C4-2B (cell line): ENCODE measurements around the gene GGCX.

Source experiments
- H3K27ac ChIP-seq: fragments of 450-650 bp; 2 replicates; pipeline ENCODE4 v1.5.1; 2017
- ZFX ChIP-seq: fragments of 450-650 bp; IDR thresholded peaks from 2 replicates; pipeline ENCODE4 v1.6.1; 2017
- TF ChIP-seq, protein P1 (sequence below): fragments of 450-650 bp; conservative IDR thresholded peaks from 2 replicates; pipeline ENCODE4 v1.5.1; 2017; ENCODE audit warnings: mild to moderate bottlenecking

GGCX gene

DNA sequence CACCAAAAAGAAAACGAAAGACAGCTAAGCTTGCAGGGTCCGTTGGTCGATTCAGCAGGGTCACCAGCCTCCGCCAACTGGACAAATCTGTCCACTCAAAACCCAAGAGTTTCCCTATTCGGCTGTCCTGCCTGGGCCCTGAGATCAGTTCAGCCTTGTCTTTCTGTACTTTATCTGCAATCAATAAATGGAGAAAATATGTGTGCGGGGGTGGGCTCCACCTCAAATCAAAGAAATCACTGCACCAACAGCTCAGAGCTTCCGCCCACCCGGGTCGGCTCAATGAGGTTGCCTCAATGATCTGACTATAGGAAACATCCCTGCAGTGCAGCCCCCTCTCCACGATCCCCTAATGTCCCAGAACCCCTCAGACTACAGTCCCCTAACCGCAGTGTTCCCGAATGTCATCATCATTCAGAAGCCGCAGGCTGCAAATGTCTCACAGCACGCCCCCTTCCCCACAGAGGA is 447 bp downstream of the GGCX start:
- H3K27ac ChIP-seq = peak overlapping the region; percentile 84
- TF ChIP-seq, protein P1, sequence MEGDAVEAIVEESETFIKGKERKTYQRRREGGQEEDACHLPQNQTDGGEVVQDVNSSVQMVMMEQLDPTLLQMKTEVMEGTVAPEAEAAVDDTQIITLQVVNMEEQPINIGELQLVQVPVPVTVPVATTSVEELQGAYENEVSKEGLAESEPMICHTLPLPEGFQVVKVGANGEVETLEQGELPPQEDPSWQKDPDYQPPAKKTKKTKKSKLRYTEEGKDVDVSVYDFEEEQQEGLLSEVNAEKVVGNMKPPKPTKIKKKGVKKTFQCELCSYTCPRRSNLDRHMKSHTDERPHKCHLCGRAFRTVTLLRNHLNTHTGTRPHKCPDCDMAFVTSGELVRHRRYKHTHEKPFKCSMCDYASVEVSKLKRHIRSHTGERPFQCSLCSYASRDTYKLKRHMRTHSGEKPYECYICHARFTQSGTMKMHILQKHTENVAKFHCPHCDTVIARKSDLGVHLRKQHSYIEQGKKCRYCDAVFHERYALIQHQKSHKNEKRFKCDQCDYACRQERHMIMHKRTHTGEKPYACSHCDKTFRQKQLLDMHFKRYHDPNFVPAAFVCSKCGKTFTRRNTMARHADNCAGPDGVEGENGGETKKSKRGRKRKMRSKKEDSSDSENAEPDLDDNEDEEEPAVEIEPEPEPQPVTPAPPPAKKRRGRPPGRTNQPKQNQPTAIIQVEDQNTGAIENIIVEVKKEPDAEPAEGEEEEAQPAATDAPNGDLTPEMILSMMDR = no peak
- no peak for TF ChIP-seq ZFX

DNA sequence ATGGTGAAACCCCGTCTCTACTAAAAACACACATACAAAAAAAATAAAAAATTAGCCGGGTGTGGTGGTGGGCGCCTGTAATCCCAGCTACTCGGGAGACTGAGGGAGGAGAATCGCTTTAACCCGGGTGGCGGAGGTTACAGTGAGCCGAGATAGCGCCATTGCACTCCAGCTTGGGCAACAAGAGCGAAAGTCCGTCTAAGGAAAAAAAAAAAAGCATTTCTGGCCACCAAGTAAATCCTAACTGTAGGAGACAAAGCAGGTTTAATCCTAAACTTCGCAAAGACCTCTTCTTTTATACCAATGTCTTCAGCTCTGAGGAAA is 928 bp downstream of the GGCX start:
- peak overlapping the region; percentile 84 for H3K27ac ChIP-seq

DNA sequence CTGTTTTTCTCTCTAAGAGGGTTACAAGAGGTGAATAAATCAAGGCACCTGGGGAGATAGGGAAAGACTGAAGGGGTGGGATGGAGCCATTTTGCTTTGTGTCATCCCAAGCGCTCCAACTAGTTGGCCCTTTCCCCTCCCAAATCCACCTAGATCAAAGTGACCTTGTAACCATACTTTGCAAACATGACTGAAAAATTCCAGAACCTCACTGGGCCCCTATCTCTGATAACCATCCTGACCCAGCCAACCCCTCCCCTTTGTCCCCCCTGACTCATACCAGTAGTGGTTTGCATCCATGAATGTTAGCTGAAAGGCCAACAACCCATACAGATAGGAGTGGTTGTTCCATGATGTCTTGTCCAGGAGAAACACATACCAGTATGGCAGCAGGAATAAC is 3.1 kb downstream of the GGCX start:
- TF ChIP-seq, protein P1 = no peak
- no peak for TF ChIP-seq ZFX

DNA sequence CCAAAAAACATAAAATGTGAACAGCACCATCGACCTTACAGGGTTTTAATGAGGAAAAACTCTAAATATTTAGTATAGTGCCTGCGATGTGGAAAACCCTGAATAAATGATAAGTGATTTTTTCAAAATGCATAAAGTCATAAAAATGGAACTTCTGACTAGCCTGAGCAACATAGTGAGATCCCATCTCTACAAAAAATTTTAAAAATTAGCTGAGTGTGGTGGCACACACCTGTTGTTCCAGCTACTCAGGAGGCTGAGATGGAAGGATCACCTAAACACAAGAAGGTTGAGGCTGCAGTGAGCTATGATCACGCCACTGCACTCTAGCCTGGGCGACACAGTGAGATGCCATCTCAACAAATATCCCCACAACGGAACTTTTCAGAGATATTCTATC is 4.2 kb downstream of the GGCX start:
- H3K27ac ChIP-seq = no peak overlapping the region
- no peak for TF ChIP-seq ZFX
- TF ChIP-seq, protein P1 = no peak

More for the DNA sequence above, 3.1 kb downstream of the GGCX start:
- H3K27ac ChIP-seq = no peak overlapping the region

DNA sequence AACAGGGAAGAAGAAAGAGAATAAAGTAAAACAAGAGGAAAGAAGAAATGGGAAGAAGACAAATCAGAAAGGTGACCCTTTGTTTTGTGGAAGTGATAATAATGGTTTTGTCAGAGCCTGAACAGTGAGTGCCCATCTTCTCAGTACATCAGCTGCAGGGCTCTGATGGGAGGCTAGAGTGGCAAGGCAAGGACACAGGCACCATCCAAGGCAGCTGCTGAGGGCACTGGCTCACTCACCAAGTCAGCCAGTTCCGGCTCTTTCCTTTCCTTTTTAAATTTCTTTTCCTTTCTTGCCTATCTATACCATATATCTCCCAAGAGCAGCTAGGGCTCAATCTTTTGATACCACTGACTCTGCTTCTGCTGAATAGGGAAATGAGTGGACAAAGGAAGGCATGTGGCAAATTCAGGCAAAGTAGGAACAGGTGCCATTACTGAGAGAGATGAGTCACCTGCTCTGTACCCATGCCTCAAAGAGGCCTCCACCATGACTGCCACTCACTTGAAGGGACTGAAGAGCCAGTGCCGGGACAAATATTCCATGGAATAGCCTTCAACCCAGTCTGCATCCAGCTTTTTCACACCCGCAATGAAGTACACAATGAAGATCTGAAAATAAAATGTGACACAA is 6.2 kb downstream of the GGCX start:
- H3K27ac ChIP-seq = no peak overlapping the region
- TF ChIP-seq, protein P1 = no peak
- TF ChIP-seq ZFX = no peak

DNA sequence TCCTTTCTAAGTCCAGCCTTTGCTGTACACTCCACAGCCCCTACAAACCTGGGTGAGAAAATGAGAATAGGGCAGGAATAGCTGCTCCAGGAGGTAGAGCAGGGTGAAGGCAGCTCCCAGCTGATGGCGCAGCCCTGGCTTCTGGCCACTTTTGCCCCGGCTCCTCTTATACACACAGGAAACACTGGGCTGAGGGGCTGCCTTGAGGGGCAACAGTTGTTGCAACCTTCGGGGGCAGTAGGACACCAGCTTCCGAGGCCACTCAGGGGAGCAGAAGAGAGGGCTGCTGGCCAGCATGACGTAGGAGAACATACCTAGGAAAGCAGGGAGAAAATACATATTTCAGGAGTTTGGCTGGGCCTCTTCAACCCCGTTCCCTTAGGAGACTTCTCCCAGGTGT is 8.1 kb downstream of the GGCX start:
- H3K27ac ChIP-seq = no peak overlapping the region
- no peak for TF ChIP-seq ZFX
- TF ChIP-seq, protein P1 = no peak

DNA sequence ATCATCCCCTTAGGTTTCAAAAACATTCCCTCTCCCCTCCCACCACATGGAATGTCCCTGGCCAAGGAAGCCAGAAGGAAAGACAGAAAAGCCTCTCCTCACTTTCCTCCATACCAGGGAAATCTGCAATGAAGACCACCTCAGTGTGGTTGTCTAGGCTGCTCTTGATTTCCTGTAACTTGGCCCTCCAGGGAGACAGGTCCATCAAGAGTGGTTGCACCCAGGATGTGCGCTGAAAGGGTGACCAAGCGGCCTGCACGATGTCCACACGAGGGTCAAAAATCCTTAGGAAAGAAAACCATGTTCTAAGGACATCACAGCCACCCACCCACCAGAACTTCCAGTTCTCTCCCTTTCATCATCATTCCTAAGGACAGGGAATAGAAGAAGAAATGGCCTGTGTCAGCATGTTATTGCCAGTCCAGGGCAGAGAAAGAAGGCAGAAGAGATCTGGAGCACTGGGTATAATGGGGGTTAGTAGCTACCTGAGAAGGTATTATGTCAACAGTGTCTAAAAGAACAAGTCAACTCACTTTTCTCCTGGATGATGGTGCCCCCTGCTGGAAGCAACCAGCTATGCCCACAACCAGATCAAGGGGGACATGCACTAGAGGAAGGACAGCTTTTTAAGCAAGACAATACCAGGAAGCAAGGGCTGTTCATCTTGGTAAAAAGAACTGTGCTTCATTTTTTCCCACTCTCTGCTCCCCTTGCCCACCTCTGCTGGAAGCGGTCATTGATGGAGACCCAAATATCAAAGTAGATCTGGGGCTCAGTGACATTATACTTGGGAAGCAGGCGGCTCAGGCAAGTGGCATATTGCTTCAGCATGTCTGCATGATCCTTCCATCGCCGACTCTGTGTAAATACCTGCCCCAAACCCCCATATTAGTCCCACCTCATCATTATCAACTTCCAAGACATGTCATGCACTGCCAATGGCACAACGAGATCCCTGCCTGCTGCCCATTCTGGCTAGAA is 9.3 kb downstream of the GGCX start:
- TF ChIP-seq, protein P1 = peak; percentile 88
- TF ChIP-seq ZFX = no peak
- H3K27ac ChIP-seq = peak overlapping the region; percentile 21; the same call in 1 of the 2 replicates
